ENCODE measurements around the gene POT1. TPM values are rescaled to one million over a fixed set of nuclear protein-coding genes. Genes with fewer than 3 reads are reported as not detected.

The POT1 gene
- total RNA-seq, 1 donor from 2014 or later = 22.9 TPM

- DNase-seq (ENCODE audit: low read depth) = no peak
These were observed 155.7 kb downstream of the POT1 start for GRCh38 chr7:124773938-124774337.

DNA sequence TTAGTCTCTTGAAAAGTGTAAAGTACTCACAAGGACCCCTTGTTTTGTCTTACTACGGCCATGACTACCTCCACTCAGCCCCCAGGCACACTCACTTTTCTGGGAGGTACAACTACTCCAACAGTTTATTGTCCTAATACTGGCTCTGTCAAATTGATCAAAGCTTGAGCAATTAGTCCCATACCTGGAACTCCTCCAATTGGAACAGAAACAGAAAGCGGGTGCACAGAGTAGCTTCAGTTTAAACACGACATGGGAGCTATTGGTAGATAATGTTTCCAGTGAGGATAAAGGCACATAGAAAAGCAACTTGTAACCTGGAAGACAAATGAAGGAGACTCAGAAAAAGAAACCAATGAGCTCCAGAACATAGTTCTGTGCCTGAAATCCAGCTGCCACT is 156.3 kb downstream of the POT1 start:
- no peak for DNase-seq (ENCODE audit: low read depth)

Other genes starting within 250 kb of the POT1 start
- gene GPR37, start 164.0 kb downstream of the POT1 start, total RNA-seq = 0.42 and 0.62 TPM in 2 replicates

Data from myocyte (in vitro differentiated cells).